NB4 (cell line): ENCODE data around the gene HYI.

Source experiments
- DNase-seq: peaks from one replicate; pipeline ENCODE4 v3.0.0; 2010; ENCODE audit warnings: low read depth
- H3K4me3 ChIP-seq: one replicate; pipeline ENCODE4 v1.5.1; 2011; ENCODE audit warnings: mild to moderate bottlenecking, low read depth, low read length, moderate library complexity
- MYC ChIP-seq: IDR thresholded peaks from 2 replicates; pipeline ENCODE4 v1.6.1; 2011; ENCODE audit warnings: low read depth, low read length
- POLR2A ChIP-seq: IDR thresholded peaks from 2 replicates; pipeline ENCODE4 v1.6.1; 2011; ENCODE audit warnings: mild to moderate bottlenecking; ENCODE audit not compliant: insufficient read length; ENCODE audit errors: extremely low read depth
- TF ChIP-seq, protein P1 (sequence below): IDR thresholded peaks from one replicate; pipeline ENCODE4 v1.5.1; 2012; ENCODE audit warnings: low read depth, low read length
- TF ChIP-seq, protein P2 (sequence below): IDR thresholded peaks from 2 replicates; pipeline ENCODE4 v1.6.1; 2011; ENCODE audit warnings: low read depth, low read length

HYI gene

DNA sequence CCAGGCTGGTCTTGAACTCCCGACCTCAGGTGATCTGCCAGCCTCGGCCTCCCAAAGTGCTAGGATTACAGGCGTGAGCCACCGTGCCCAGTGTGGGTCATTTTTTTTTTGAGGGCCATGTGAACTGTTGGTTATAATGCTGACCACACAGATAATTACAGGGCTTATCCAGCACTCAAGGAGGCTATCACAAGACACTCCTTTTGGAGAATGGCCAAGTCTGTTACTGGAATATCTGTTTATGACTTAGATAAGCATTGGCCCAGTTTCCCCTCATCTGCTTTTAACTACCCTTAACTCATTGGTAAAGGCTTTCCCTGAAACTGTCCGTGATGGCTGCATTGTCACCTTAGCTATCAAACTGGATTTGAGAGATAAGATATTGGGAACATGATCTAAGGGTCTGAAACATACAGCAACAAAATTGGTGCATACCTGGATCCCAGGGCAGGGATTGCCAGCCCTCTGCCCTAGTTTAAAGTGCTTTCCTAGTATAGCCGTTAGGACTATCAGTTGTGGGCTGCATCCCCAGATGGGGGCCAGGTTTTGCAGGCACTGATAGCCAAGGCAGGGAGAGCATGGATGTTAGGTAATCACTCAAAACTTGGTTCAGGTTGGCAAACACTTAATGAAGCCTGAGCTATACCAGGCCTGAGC, 48.4 kb downstream of the HYI start:
- no peak for DNase-seq

DNA sequence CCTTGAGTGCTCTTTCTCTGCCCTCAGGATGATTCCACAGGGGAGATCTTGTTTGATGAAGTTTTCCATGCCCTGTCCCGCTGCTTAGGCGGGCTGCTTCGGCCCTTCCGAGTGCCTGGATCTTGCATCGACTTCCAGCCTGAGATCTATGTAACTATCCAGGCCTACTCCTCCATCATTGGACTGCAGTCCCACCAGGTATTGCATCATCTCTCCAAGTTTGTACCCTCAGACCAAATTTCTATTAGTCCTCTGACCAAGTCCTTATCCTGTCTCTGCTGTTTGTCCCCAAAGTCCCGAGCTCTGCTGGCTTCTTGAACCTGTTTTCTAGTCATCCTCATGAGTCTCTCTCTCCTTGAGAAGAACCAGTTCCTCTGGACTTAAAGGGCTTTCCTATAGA, 49.4 kb downstream of the HYI start:
- H3K4me3 ChIP-seq, result no peak overlapping the region
- no peak for TF ChIP-seq POLR2A
- TF ChIP-seq, protein P1, sequence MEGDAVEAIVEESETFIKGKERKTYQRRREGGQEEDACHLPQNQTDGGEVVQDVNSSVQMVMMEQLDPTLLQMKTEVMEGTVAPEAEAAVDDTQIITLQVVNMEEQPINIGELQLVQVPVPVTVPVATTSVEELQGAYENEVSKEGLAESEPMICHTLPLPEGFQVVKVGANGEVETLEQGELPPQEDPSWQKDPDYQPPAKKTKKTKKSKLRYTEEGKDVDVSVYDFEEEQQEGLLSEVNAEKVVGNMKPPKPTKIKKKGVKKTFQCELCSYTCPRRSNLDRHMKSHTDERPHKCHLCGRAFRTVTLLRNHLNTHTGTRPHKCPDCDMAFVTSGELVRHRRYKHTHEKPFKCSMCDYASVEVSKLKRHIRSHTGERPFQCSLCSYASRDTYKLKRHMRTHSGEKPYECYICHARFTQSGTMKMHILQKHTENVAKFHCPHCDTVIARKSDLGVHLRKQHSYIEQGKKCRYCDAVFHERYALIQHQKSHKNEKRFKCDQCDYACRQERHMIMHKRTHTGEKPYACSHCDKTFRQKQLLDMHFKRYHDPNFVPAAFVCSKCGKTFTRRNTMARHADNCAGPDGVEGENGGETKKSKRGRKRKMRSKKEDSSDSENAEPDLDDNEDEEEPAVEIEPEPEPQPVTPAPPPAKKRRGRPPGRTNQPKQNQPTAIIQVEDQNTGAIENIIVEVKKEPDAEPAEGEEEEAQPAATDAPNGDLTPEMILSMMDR, result no peak
- no peak for DNase-seq

More for the DNA sequence above, 48.4 kb downstream of the HYI start:
- no peak overlapping the region for H3K4me3 ChIP-seq
- TF ChIP-seq, protein P2, sequence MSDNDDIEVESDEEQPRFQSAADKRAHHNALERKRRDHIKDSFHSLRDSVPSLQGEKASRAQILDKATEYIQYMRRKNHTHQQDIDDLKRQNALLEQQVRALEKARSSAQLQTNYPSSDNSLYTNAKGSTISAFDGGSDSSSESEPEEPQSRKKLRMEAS, result no peak
- TF ChIP-seq, protein P1, result no peak
- TF ChIP-seq MYC (no peak), POLR2A (no peak)

DNA sequence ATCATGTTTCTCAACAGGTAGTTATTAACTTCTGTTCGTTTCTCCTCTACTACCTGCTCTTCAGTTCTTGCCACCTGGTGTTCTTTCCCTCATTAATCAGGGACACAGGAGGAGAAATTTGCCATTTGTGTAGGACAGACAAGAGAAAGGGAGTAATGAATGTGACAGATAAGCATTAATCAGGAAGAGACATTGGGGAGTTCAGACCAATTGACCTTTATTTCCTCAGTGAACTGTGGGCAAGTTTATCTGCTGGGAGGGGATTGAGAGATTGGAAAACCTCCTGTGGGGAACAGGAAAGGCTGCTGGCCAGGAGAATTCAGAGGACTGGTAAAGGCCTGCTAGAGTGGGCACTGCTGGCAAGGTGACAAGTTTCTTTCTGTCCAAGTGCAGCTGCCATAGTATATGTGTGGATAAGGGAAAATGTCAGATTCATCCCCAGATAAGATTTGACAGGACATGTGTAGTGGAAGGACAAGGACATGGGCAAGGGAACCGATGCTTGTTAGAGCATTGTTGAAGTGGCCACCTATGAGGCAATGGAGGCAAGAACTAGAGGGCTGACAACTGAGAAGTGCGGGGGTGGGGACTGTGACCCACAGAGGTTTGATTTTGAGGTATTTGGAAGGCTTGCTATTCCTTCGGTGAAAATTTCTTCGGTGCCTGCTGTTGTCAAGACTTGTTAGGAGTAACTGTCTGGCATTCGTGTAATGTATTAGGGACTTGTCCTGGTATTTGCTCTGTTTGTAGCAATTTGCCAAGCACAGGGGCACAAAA, 51.5 kb downstream of the HYI start:
- TF ChIP-seq, protein P2, result no peak
- TF ChIP-seq MYC, result no peak
- TF ChIP-seq POLR2A, result no peak
- TF ChIP-seq, protein P1, result no peak
- H3K4me3 ChIP-seq, result no peak overlapping the region
- no peak for DNase-seq
